ENCODE data around the gene STXBP6. TPM values are rescaled to one million over a fixed set of nuclear protein-coding genes. Genes with fewer than 3 reads are reported as not detected.

STXBP6 gene
- total RNA-seq, 4 donors from 2014 or later, result 34.9 to 62.1 (median 45.5) TPM

GRCh38 chr14:24848102-24848790 lies 201.7 kb downstream of the STXBP6 start:
- Histone ChIP-seq H3K36me3 (no peaks in the 10 kb centered on the region), H3K27me3 (no peaks in the 10 kb centered on the region), H3K4me1 (no peaks in the 10 kb centered on the region), H3K27ac (no peak overlapping the region), H3K4me3 (no peak overlapping the region), H3K9me3 (no peaks in the 10 kb centered on the region)
- 50% methylated on average over 3 of the region's 3 CpGs for WGBS
- no peak for DNase-seq (ENCODE audit: low spot score in 2 of 2)
- no peak for TF ChIP-seq EP300 (IDR thresholded peaks at IDR 0.05)
- no peak for TF ChIP-seq POLR2A (IDR thresholded peaks at IDR 0.05)

- H3K4me1 ChIP-seq, result no peaks in the 10 kb centered on the region
- DNase-seq (ENCODE audit: low spot score in 2 of 2), result no peak
- H3K27me3 ChIP-seq, result no peaks in the 10 kb centered on the region
- no peak overlapping the region for H3K27ac ChIP-seq
- no peak overlapping the region for H3K4me3 ChIP-seq
- no peaks in the 10 kb centered on the region for H3K36me3 ChIP-seq
- H3K9me3 ChIP-seq, result no peaks in the 10 kb centered on the region
- TF ChIP-seq CTCF (IDR thresholded peaks at IDR 0.05) (no peak), POLR2A (IDR thresholded peaks at IDR 0.05) (no peak), EP300 (IDR thresholded peaks at IDR 0.05) (no peak), POLR2AphosphoS5 (IDR thresholded peaks at IDR 0.05) (no peak)
Observed at GRCh38 chr14:24847568-24848095, 202.3 kb downstream of the STXBP6 start.

- Histone ChIP-seq H3K4me1 (no peaks in the 10 kb centered on the region), H3K27me3 (no peaks in the 10 kb centered on the region), H3K27ac (no peak overlapping the region), H3K9me3 (no peaks in the 10 kb centered on the region), H3K4me3 (no peak overlapping the region), H3K36me3 (no peaks in the 10 kb centered on the region)
- 69% methylated on average over 3 of the region's 3 CpGs for WGBS
- DNase-seq (ENCODE audit: low spot score in 2 of 2), result no peak
- TF ChIP-seq POLR2AphosphoS5 (IDR thresholded peaks at IDR 0.05) (no peak), POLR2A (IDR thresholded peaks at IDR 0.05) (no peak), CTCF (IDR thresholded peaks at IDR 0.05) (no peak), EP300 (IDR thresholded peaks at IDR 0.05) (no peak)
Observed at GRCh38 chr14:24846261-24846660, 203.7 kb downstream of the STXBP6 start.

GRCh38 chr14:24845851-24846250 lies 204.1 kb downstream of the STXBP6 start:
- Histone ChIP-seq H3K27ac (no peak overlapping the region), H3K36me3 (no peaks in the 10 kb centered on the region), H3K4me1 (no peaks in the 10 kb centered on the region), H3K4me3 (no peak overlapping the region), H3K9me3 (no peaks in the 10 kb centered on the region), H3K27me3 (no peaks in the 10 kb centered on the region)
- 79% methylated on average over 2 of the region's 2 CpGs for WGBS
- no peak for TF ChIP-seq EP300 (IDR thresholded peaks at IDR 0.05)
- no peak for TF ChIP-seq POLR2A (IDR thresholded peaks at IDR 0.05)
- no peak for TF ChIP-seq POLR2AphosphoS5 (IDR thresholded peaks at IDR 0.05)
- no peak for TF ChIP-seq CTCF (IDR thresholded peaks at IDR 0.05)
- DNase-seq (ENCODE audit: low spot score in 2 of 2), result no peak

GRCh38 chr14:24844011-24844410 lies 205.9 kb downstream of the STXBP6 start:
- DNase-seq (ENCODE audit: low spot score in 2 of 2), result no peak
- Histone ChIP-seq H3K4me3 (no peak overlapping the region), H3K27ac (no peak overlapping the region), H3K9me3 (no peaks in the 10 kb centered on the region), H3K36me3 (no peaks in the 10 kb centered on the region), H3K27me3 (no peaks in the 10 kb centered on the region), H3K4me1 (no peaks in the 10 kb centered on the region)
- no peak for TF ChIP-seq CTCF (IDR thresholded peaks at IDR 0.05)
- no peak for TF ChIP-seq EP300 (IDR thresholded peaks at IDR 0.05)
- 96% methylated on average over 5 of the region's 5 CpGs for WGBS

All from suprapubic skin (tissue), 4 donors.